Gastrocnemius medialis (tissue), 4 donors: Measurements from ENCODE around the gene APBA2.

Source experiments
- POLR2A ChIP-seq, 2 donors: fragments of 450-650 bp; IDR thresholded peaks; one replicate each; pipeline ENCODE4 v1.6.1; 2017; ENCODE audit warnings: antibody characterized with exemption in 2 of 2, mild to moderate bottlenecking in 2 of 2, moderate library complexity in 2 of 2
- TF ChIP-seq, protein P1 (sequence below), 5 experiments: fragments of 450-650 bp in 3 of 5; fragments of 200-600 bp in 2 of 5; sonication (generic) in 2 of 5; IDR thresholded peaks in 4 of 5; conservative IDR thresholded peaks in 1 of 5; 1 replicate in 4 of 5; 2 replicates in 1 of 5; pipeline ENCODE4 v1.5.1; 2016 to 2019; ENCODE audit warnings: antibody characterized with exemption in 5 of 5, mild to moderate bottlenecking in 3 of 5, moderate library complexity in 3 of 5

DNA sequence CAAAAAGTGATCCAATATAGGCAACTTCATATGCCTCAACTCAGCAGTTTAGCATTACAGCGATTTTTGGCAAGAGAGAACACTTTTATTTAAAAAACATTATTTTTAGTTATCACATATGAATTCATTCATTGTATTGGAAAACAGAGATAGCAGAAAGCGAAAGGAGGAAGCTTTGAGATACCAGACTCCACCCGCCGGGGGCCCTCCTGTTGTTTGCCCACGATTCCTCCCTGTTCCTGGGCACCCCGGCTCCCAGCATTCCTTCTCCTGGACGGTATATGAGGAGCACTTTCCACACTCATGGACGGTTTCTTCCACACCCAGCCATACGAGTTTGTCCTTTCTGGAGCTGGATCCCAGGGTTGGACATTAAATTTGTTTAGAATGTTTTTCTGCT, 18.2 kb downstream of the APBA2 start:
- TF ChIP-seq, protein P1, sequence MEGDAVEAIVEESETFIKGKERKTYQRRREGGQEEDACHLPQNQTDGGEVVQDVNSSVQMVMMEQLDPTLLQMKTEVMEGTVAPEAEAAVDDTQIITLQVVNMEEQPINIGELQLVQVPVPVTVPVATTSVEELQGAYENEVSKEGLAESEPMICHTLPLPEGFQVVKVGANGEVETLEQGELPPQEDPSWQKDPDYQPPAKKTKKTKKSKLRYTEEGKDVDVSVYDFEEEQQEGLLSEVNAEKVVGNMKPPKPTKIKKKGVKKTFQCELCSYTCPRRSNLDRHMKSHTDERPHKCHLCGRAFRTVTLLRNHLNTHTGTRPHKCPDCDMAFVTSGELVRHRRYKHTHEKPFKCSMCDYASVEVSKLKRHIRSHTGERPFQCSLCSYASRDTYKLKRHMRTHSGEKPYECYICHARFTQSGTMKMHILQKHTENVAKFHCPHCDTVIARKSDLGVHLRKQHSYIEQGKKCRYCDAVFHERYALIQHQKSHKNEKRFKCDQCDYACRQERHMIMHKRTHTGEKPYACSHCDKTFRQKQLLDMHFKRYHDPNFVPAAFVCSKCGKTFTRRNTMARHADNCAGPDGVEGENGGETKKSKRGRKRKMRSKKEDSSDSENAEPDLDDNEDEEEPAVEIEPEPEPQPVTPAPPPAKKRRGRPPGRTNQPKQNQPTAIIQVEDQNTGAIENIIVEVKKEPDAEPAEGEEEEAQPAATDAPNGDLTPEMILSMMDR (IDR thresholded peaks at IDR 0.05 in 4 of 5, conservative IDR thresholded peaks at IDR 0.05 in 1 of 5) = no peak
- no peak for TF ChIP-seq POLR2A (IDR thresholded peaks at IDR 0.05)
